BE2C (cell line): ENCODE results near the gene ALPK3.

Experiments used
- DNase-seq: peaks from one replicate; pipeline ENCODE4 v3.0.0-alpha.2; 2020
- H3K27me3 ChIP-seq: fragments of 250-450 bp; sonication (Bioruptor Pico); 2 replicates; pipeline ENCODE4 v1.5.1; 2020; ENCODE audit warnings: mild to moderate bottlenecking
- H3K36me3 ChIP-seq: fragments of 250-450 bp; sonication (Bioruptor Pico); 2 replicates; pipeline ENCODE4 v1.5.1; 2020; ENCODE audit warnings: mild to moderate bottlenecking
- H3K4me1 ChIP-seq: fragments of 250-450 bp; sonication (Bioruptor Pico); 2 replicates; pipeline ENCODE4 v1.5.1; 2020
- H3K4me3 ChIP-seq: 2 replicates; pipeline ENCODE4 v1.5.1; 2011; ENCODE audit warnings: low read depth, low read length
- H3K9me3 ChIP-seq: fragments of 250-450 bp; sonication (Bioruptor Pico); 2 replicates; pipeline ENCODE4 v1.5.1; 2020
- TF ChIP-seq, protein P1 (sequence below): IDR thresholded peaks from 2 replicates; pipeline ENCODE4 v1.5.1; 2012; ENCODE audit warnings: mild to moderate bottlenecking, low read depth, low read length

ALPK3 gene

GRCh38 chr15:84785053-84785452 is 32.1 kb upstream of the ALPK3 start:
- TF ChIP-seq, protein P1, sequence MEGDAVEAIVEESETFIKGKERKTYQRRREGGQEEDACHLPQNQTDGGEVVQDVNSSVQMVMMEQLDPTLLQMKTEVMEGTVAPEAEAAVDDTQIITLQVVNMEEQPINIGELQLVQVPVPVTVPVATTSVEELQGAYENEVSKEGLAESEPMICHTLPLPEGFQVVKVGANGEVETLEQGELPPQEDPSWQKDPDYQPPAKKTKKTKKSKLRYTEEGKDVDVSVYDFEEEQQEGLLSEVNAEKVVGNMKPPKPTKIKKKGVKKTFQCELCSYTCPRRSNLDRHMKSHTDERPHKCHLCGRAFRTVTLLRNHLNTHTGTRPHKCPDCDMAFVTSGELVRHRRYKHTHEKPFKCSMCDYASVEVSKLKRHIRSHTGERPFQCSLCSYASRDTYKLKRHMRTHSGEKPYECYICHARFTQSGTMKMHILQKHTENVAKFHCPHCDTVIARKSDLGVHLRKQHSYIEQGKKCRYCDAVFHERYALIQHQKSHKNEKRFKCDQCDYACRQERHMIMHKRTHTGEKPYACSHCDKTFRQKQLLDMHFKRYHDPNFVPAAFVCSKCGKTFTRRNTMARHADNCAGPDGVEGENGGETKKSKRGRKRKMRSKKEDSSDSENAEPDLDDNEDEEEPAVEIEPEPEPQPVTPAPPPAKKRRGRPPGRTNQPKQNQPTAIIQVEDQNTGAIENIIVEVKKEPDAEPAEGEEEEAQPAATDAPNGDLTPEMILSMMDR: no peak
- Histone ChIP-seq H3K9me3 (no peaks in the 10 kb centered on the region), H3K4me3 (no peak overlapping the region), H3K27me3 (no peaks in the 10 kb centered on the region), H3K36me3 (peaks cover 32% of the 10 kb centered on the region), H3K4me1 (no peaks in the 10 kb centered on the region)
- DNase-seq: no peak

- Histone ChIP-seq H3K36me3 (peaks cover 37% of the 10 kb centered on the region), H3K4me1 (no peaks in the 10 kb centered on the region), H3K9me3 (no peaks in the 10 kb centered on the region), H3K4me3 (no peak overlapping the region), H3K27me3 (no peaks in the 10 kb centered on the region)
- no peak for DNase-seq
- TF ChIP-seq, protein P1: no peak
These were observed 28.7 kb upstream of the ALPK3 start for GRCh38 chr15:84788500-84788899.

DNA sequence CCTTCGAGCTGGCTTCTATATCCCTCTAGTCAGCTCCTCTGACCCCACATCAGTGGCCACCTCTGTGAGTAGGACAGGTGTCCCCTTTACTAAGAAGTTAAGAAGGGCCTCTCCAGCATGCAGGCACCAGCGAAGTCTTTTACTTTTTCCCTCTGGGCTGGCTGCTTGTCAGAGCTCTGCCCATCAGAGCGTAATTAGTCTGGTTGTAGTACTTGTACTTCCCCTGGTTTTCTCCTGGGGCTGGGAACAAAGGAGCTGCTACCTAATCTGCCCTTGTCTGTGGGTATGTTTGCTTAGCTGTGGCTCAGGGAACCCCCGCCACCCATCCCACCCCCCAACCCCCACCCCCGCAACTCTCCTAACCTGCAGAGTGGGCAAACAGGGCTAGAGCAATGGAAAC is 27.4 kb upstream of the ALPK3 start:
- H3K9me3 ChIP-seq: no peaks in the 10 kb centered on the region
- TF ChIP-seq, protein P1: no peak
- no peaks in the 10 kb centered on the region for H3K4me1 ChIP-seq
- no peaks in the 10 kb centered on the region for H3K27me3 ChIP-seq
- peaks cover 28% of the 10 kb centered on the region for H3K36me3 ChIP-seq
- no peak overlapping the region for H3K4me3 ChIP-seq
- DNase-seq: no peak

- Histone ChIP-seq H3K9me3 (no peaks in the 10 kb centered on the region), H3K4me3 (no peak overlapping the region), H3K27me3 (no peaks in the 10 kb centered on the region), H3K36me3 (peaks cover 29% of the 10 kb centered on the region), H3K4me1 (no peaks in the 10 kb centered on the region)
- TF ChIP-seq, protein P1: no peak
- DNase-seq: no peak
These were observed 26.5 kb upstream of the ALPK3 start for GRCh38 chr15:84790676-84791075.

DNA sequence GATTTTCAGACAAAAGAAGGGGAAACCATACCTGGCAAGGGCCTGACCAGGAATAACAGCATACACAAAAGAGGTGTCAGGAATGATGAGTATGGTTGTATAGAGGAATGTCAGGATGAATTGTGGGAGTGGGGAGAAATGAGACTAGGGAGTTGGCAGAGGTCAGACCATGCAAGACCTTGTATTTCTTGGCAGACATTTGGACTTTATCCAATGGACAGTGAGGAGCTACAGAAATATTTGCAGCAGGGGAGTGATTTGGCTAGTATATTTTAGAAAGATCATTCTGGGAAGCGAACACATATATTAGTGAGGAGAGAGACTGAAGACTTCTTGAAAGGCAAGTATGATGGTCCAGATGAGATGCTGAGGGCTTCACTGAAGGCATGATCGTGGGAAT is 25.4 kb upstream of the ALPK3 start:
- peaks cover 25% of the 10 kb centered on the region for H3K36me3 ChIP-seq
- no peak for DNase-seq

GRCh38 chr15:84793431-84794161 is 23.6 kb upstream of the ALPK3 start:
- H3K4me1 ChIP-seq: no peaks in the 10 kb centered on the region
- no peaks in the 10 kb centered on the region for H3K27me3 ChIP-seq
- no peaks in the 10 kb centered on the region for H3K9me3 ChIP-seq
- H3K36me3 ChIP-seq: peaks cover 30% of the 10 kb centered on the region
- H3K4me3 ChIP-seq: no peak overlapping the region
- DNase-seq: no peak
- TF ChIP-seq, protein P1: no peak

More for the DNA sequence above, 25.4 kb upstream of the ALPK3 start:
- no peaks in the 10 kb centered on the region for H3K27me3 ChIP-seq
- H3K4me1 ChIP-seq: no peaks in the 10 kb centered on the region
- H3K9me3 ChIP-seq: no peaks in the 10 kb centered on the region
- H3K4me3 ChIP-seq: no peak overlapping the region
- TF ChIP-seq, protein P1: no peak
